ENCODE data around the gene PCMT1.
"Not testable (repeated sequence)": the region's sequence is repeated elsewhere in the genome, so short reads cannot be mapped to it uniquely, and the experiment has no call there.

PCMT1 gene

DNA sequence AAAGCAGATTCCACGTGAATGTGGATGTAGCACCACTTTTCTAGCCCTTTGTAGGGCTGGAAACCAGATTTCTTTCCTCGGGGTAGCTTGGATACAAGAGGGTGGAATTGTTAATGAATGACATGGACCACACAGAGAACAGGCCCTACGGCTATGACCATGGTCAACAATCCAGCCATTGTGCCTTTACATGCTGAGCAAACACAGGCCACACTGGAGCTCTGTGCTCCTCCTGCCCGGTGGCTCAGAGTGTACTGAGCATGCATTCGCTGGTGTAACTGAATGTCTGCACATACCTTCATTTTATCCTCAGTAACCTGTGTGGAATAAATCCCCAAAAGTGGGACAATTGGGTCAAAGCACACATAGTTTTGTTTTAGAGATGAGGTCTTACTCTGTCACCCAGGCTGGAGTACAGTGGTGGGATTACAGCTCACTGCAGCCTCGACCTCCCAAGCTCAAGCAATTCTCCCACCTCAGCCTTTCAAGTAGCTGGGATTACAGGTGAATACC lies 81.8 kb downstream of the PCMT1 start:
- Histone ChIP-seq H3K36me3 (ENCODE audit: control insufficient read depth in 5 of 5, insufficient read depth in 5 of 5, low read length in 5 of 5) (peaks cover 0 to 15% (median 10%) of the 10 kb centered on the region in 5 donors), H3K4me3 (ENCODE audit: low read depth in 1 of 5, low read length in 5 of 5) (no peak overlapping the region), H3K9me3 (ENCODE audit: control insufficient read depth in 5 of 5, low read length in 5 of 5) (no peaks in the 10 kb centered on the region), H3K9ac (ENCODE audit: low read length in 5 of 5) (no peak overlapping the region), H3K27ac (ENCODE audit: low read depth, low read length) (no peak overlapping the region), H3K27me3 (ENCODE audit: control insufficient read depth in 5 of 5, insufficient read depth in 4 of 5, low read length in 5 of 5) (no peaks in the 10 kb centered on the region), H3K4me1 (ENCODE audit: control insufficient read depth in 5 of 5, insufficient read depth in 5 of 5, low read length in 5 of 5) (no peaks in the 10 kb centered on the region)

DNA sequence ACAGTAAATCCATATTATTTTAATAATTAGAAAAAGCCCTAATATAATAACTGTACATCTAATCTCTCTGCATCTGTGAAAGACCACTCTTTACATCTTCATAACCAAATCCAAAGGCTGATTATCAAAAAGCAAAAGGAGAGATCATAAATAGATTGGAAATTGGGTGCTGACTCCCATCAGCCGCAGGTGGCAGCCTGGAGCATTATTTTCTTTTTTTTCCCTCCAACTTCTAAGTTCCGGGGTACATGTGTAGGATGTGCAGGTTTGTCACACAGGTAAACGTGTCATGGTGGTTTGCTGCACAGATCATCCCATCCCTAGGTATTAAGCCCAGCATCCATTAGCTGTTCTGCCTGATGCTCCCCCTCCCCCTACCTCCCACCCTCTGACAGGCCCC lies 84.1 kb downstream of the PCMT1 start:
- Histone ChIP-seq H3K9me3 (ENCODE audit: control insufficient read depth in 5 of 5, low read length in 5 of 5) (no peaks in the 10 kb centered on the region), H3K9ac (ENCODE audit: low read length in 5 of 5) (no peak overlapping the region), H3K27ac (ENCODE audit: low read depth, low read length) (no peak overlapping the region), H3K27me3 (ENCODE audit: control insufficient read depth in 5 of 5, insufficient read depth in 4 of 5, low read length in 5 of 5) (no peaks in the 10 kb centered on the region), H3K36me3 (ENCODE audit: control insufficient read depth in 5 of 5, insufficient read depth in 5 of 5, low read length in 5 of 5) (peaks cover 0 to 20% (median 13%) of the 10 kb centered on the region in 5 donors), H3K4me1 (ENCODE audit: control insufficient read depth in 5 of 5, insufficient read depth in 5 of 5, low read length in 5 of 5) (no peaks in the 10 kb centered on the region), H3K4me3 (ENCODE audit: low read depth in 1 of 5, low read length in 5 of 5) (no peak overlapping the region)

DNA sequence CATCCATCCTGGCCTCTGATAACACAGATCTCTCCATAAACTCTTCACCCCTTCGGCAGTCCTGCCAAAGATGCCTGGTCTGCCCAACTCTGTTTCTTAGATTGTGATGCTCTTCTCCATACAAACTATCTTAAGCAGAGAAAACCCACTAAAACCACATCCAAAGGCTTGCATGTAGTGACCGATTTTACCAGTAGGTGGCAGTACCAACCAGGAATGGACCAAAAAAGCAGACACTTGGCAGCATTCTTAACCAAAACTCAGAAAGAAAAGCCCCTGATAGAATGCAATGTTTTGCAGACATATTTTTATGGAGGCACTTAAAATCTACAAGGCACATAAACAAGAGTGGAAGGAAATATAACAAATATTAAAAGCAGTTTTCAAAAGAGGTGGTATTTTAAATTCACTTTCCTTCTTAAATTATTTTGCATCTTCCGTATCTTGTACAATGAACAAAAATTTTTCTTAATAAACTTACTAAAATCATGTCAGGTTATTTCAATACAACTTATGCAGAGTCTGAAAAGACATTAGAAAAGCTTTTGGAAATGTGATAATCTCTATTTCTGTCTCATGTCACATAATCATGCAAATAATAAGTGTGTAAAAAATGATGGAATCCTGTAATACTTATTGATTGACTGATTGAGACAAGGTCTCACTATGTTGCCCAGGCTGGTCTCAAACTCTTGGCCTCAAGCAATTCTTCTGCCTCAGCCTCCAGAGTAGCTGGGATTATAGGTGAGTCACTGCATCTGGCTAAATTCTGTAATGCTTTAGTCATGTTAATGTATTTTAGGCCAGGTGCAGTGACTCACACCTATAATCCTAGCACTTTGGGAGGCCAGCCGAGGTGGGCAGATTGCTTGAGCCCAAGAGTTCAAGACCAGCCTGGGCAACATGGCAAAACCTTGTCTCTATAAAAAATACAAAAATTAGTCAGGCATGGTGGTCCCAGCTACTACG lies 85.3 kb downstream of the PCMT1 start:
- no peaks in the 10 kb centered on the region for H3K9me3 ChIP-seq (ENCODE audit: control insufficient read depth in 5 of 5, low read length in 5 of 5)
- H3K27ac ChIP-seq (ENCODE audit: low read depth, low read length): no peak overlapping the region
- no peaks in the 10 kb centered on the region for H3K4me1 ChIP-seq (ENCODE audit: control insufficient read depth in 5 of 5, insufficient read depth in 5 of 5, low read length in 5 of 5)
- H3K36me3 ChIP-seq (ENCODE audit: control insufficient read depth in 5 of 5, insufficient read depth in 5 of 5, low read length in 5 of 5): peaks cover 0 to 20% (median 13%) of the 10 kb centered on the region in 5 donors
- H3K27me3 ChIP-seq (ENCODE audit: control insufficient read depth in 5 of 5, insufficient read depth in 4 of 5, low read length in 5 of 5): no peaks in the 10 kb centered on the region
- no peak overlapping the region for H3K9ac ChIP-seq (ENCODE audit: low read length in 5 of 5)
- H3K4me3 ChIP-seq (ENCODE audit: low read depth in 1 of 5, low read length in 5 of 5): no peak overlapping the region

- Histone ChIP-seq H3K4me1 (ENCODE audit: control insufficient read depth in 5 of 5, insufficient read depth in 5 of 5, low read length in 5 of 5) (peaks cover 0 to 3% (median 0%) of the 10 kb centered on the region in 5 donors), H3K9ac (ENCODE audit: low read length in 5 of 5) (no peak overlapping the region), H3K36me3 (ENCODE audit: control insufficient read depth in 5 of 5, insufficient read depth in 5 of 5, low read length in 5 of 5) (peaks cover 3 to 25% (median 18%) of the 10 kb centered on the region in 5 donors), H3K4me3 (ENCODE audit: low read depth in 1 of 5, low read length in 5 of 5) (no peak overlapping the region), H3K27me3 (ENCODE audit: control insufficient read depth in 5 of 5, insufficient read depth in 4 of 5, low read length in 5 of 5) (no peaks in the 10 kb centered on the region), H3K9me3 (ENCODE audit: control insufficient read depth in 5 of 5, low read length in 5 of 5) (no peaks in the 10 kb centered on the region), H3K27ac (ENCODE audit: low read depth, low read length) (no peak overlapping the region)
Observed at GRCh38 chr6:149840345-149841075, 91.0 kb downstream of the PCMT1 start.

DNA sequence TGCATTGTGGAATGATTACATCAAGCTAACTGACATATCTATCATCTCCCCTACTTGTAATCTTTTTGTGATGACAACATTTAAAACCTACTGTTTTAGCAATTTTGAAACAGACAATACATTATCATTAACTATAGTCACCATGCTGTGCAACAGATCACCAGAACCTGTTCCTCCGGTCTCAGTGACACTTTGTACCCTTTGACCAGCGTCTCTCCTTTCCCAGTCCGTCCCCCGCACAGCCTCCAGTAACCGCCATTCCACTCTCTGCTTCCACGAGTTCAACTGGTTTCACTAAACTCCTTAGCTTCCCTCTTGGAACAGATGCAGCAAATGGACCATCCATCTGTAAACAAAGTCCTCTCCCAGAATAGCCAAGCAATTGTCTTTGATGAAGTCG lies 92.8 kb downstream of the PCMT1 start:
- Histone ChIP-seq H3K27ac (ENCODE audit: low read depth, low read length) (no peak overlapping the region), H3K27me3 (ENCODE audit: control insufficient read depth in 5 of 5, insufficient read depth in 4 of 5, low read length in 5 of 5) (no peaks in the 10 kb centered on the region), H3K9ac (ENCODE audit: low read length in 5 of 5) (no peak overlapping the region), H3K36me3 (ENCODE audit: control insufficient read depth in 5 of 5, insufficient read depth in 5 of 5, low read length in 5 of 5) (peaks cover 0 to 19% (median 10%) of the 10 kb centered on the region in 5 donors), H3K4me3 (ENCODE audit: low read depth in 1 of 5, low read length in 5 of 5) (no peak overlapping the region), H3K9me3 (ENCODE audit: control insufficient read depth in 5 of 5, low read length in 5 of 5) (no peaks in the 10 kb centered on the region), H3K4me1 (ENCODE audit: control insufficient read depth in 5 of 5, insufficient read depth in 5 of 5, low read length in 5 of 5) (peaks cover 0 to 7% (median 3%) of the 10 kb centered on the region in 5 donors)

DNA sequence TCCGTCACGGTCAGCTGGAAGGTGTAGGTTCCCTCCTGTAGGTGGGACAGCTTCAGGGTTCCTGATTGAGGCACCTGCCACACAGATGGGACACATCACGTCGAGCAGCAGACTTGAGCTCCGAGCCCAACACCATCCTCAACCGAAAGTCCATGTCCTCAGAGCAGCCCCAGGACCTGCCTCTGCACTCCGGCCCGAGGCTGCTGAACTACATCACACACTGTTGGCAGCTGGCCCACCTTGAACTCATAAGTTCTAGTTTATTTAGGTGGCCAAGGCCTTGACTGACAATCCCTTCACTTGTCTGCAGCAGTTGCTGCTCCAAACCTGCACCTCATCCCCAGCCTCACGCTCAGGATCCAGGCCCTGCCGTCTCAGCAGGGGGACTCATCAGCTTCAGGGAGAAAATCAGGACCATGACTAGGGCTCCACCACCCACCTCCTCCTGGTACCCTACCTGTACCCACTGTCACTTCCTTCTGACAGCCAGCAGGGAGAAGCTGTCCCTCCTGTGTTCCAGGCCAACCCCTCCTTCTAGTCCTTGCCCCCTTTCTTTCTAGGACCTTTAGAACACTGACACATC lies 93.6 kb downstream of the PCMT1 start:
- Histone ChIP-seq H3K9me3 (ENCODE audit: control insufficient read depth in 5 of 5, low read length in 5 of 5) (no peaks in the 10 kb centered on the region), H3K9ac (ENCODE audit: low read length in 5 of 5) (no peak overlapping the region), H3K36me3 (ENCODE audit: control insufficient read depth in 5 of 5, insufficient read depth in 5 of 5, low read length in 5 of 5) (peaks cover 0 to 15% (median 8%) of the 10 kb centered on the region in 5 donors), H3K4me3 (ENCODE audit: low read depth in 1 of 5, low read length in 5 of 5) (no peak overlapping the region), H3K27ac (ENCODE audit: low read depth, low read length) (no peak overlapping the region), H3K4me1 (ENCODE audit: control insufficient read depth in 5 of 5, insufficient read depth in 5 of 5, low read length in 5 of 5) (peaks cover 0 to 14% (median 6%) of the 10 kb centered on the region in 5 donors), H3K27me3 (ENCODE audit: control insufficient read depth in 5 of 5, insufficient read depth in 4 of 5, low read length in 5 of 5) (no peaks in the 10 kb centered on the region)

DNA sequence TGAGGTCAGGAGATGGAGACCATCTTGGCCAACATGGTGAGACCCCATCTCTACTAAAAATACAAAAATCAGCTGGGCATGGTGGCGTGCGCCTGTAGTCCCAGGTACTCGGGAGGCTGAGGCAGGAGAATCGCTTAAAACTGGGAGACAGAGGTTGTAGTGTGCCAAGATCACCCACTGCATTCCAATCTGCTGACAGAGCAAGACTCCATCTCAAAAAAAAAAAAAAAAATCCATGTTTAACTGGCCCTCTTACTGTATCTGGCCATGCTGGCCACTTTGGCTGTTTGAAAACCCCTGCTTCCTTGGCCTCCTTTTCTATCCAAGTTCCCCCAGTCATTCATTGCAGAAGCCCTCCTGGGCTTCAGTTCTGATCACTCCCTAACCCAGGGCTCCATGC lies 94.5 kb downstream of the PCMT1 start:
- H3K4me3 ChIP-seq (ENCODE audit: low read depth in 1 of 5, low read length in 5 of 5); H3K27me3 ChIP-seq (ENCODE audit: control insufficient read depth in 5 of 5, insufficient read depth in 4 of 5, low read length in 5 of 5); H3K9me3 ChIP-seq (ENCODE audit: control insufficient read depth in 5 of 5, low read length in 5 of 5); H3K9ac ChIP-seq (ENCODE audit: low read length in 5 of 5); H3K27ac ChIP-seq (ENCODE audit: low read depth, low read length): not testable (repeated sequence)
- Histone ChIP-seq H3K4me1 (ENCODE audit: control insufficient read depth in 5 of 5, insufficient read depth in 5 of 5, low read length in 5 of 5) (peaks cover 0 to 14% (median 6%) of the 10 kb centered on the region in 5 donors), H3K36me3 (ENCODE audit: control insufficient read depth in 5 of 5, insufficient read depth in 5 of 5, low read length in 5 of 5) (peaks cover 0 to 15% (median 8%) of the 10 kb centered on the region in 5 donors)

GRCh38 chr6:149844480-149844879 lies 94.9 kb downstream of the PCMT1 start:
- H3K4me3 ChIP-seq (ENCODE audit: low read depth in 1 of 5, low read length in 5 of 5): no peak overlapping the region
- H3K27me3 ChIP-seq (ENCODE audit: control insufficient read depth in 5 of 5, insufficient read depth in 4 of 5, low read length in 5 of 5): no peaks in the 10 kb centered on the region
- H3K4me1 ChIP-seq (ENCODE audit: control insufficient read depth in 5 of 5, insufficient read depth in 5 of 5, low read length in 5 of 5): peaks cover 0 to 14% (median 6%) of the 10 kb centered on the region in 5 donors
- H3K36me3 ChIP-seq (ENCODE audit: control insufficient read depth in 5 of 5, insufficient read depth in 5 of 5, low read length in 5 of 5): peaks cover 0 to 15% (median 8%) of the 10 kb centered on the region in 5 donors
- H3K9ac ChIP-seq (ENCODE audit: low read length in 5 of 5): no peak overlapping the region
- no peaks in the 10 kb centered on the region for H3K9me3 ChIP-seq (ENCODE audit: control insufficient read depth in 5 of 5, low read length in 5 of 5)
- H3K27ac ChIP-seq (ENCODE audit: low read depth, low read length): no peak overlapping the region

GRCh38 chr6:149845549-149845948 lies 96.0 kb downstream of the PCMT1 start:
- H3K27ac ChIP-seq (ENCODE audit: low read depth, low read length): no peak overlapping the region
- peaks cover 0 to 14% (median 6%) of the 10 kb centered on the region in 5 donors for H3K4me1 ChIP-seq (ENCODE audit: control insufficient read depth in 5 of 5, insufficient read depth in 5 of 5, low read length in 5 of 5)
- peaks cover 0 to 21% (median 8%) of the 10 kb centered on the region in 5 donors for H3K36me3 ChIP-seq (ENCODE audit: control insufficient read depth in 5 of 5, insufficient read depth in 5 of 5, low read length in 5 of 5)
- no peaks in the 10 kb centered on the region for H3K27me3 ChIP-seq (ENCODE audit: control insufficient read depth in 5 of 5, insufficient read depth in 4 of 5, low read length in 5 of 5)
- H3K9me3 ChIP-seq (ENCODE audit: control insufficient read depth in 5 of 5, low read length in 5 of 5): no peaks in the 10 kb centered on the region
- no peak overlapping the region for H3K9ac ChIP-seq (ENCODE audit: low read length in 5 of 5)
- no peak overlapping the region for H3K4me3 ChIP-seq (ENCODE audit: low read depth in 1 of 5, low read length in 5 of 5)

Data from subcutaneous abdominal adipose tissue (tissue), 5 donors.